Natural killer cell (primary cell): ENCODE data around the gene ARRDC3. TPM values are rescaled to one million over a fixed set of nuclear protein-coding genes. Genes with fewer than 3 reads are reported as not detected.
A peak's percentile ranks its signal among the peaks of the same experiment; 100 is the strongest.
"Not testable (repeated sequence)": the region's sequence is repeated elsewhere in the genome, so short reads cannot be mapped to it uniquely, and the experiment has no call there.

ENCODE experiments used
- ATAC-seq, 3 donors: fragments of 150-1000 bp in 2 of 3; fragments of 200-7000 bp in 1 of 3; cut with Tn5 transposase; 1 replicate in 1 of 3; 2 replicates in 2 of 3; pipeline ENCODE4 v1.10.0; 2021; ENCODE audit warnings: mild to moderate bottlenecking in 2 of 3, moderate library complexity in 2 of 3
- DNase-seq, 2 donors: peaks; one replicate each; pipeline versions ENCODE4 v3.0.0 to v3.0.0-alpha.2; 2013 to 2021; ENCODE audit warnings: mixed read lengths in 1 of 2
- H3K27ac ChIP-seq: one replicate; pipeline ENCODE4 v1.5.1; 2013; ENCODE audit warnings: mild to moderate bottlenecking, low read length
- H3K27me3 ChIP-seq: one replicate; pipeline ENCODE4 v1.6.1; 2013; ENCODE audit warnings: low read length; ENCODE audit not compliant: control insufficient read depth, insufficient read depth
- H3K36me3 ChIP-seq: one replicate; pipeline ENCODE4 v1.6.1; 2013; ENCODE audit warnings: low read length; ENCODE audit not compliant: control insufficient read depth, insufficient read depth
- H3K4me1 ChIP-seq: one replicate; pipeline ENCODE4 v1.6.1; 2013; ENCODE audit warnings: low read length; ENCODE audit not compliant: control insufficient read depth, insufficient read depth
- H3K4me3 ChIP-seq: one replicate; pipeline ENCODE4 v1.5.1; 2013; ENCODE audit warnings: low read length
- H3K9me3 ChIP-seq: one replicate; pipeline ENCODE4 v1.6.1; 2013; ENCODE audit warnings: low read length; ENCODE audit not compliant: control insufficient read depth, insufficient read depth
- H3K27ac Mint-ChIP-seq, 2 donors: one replicate each; pipeline ENCODE4 v1.8.0; 2022; ENCODE audit warnings: mild to moderate bottlenecking in 2 of 2, mixed read lengths in 2 of 2, moderate library complexity in 1 of 2
- H3K27me3 Mint-ChIP-seq, 2 donors: one replicate each; pipeline ENCODE4 v1.8.0; 2022; ENCODE audit warnings: low read depth in 2 of 2, mixed read lengths in 2 of 2
- H3K36me3 Mint-ChIP-seq: one replicate; pipeline ENCODE4 v1.8.0; 2022; ENCODE audit warnings: mixed read lengths
- H3K4me1 Mint-ChIP-seq, 2 donors: one replicate each; pipeline ENCODE4 v1.8.0; 2022; ENCODE audit warnings: mixed read lengths in 2 of 2
- H3K4me3 Mint-ChIP-seq: one replicate; pipeline ENCODE4 v1.8.0; 2022; ENCODE audit warnings: mild to moderate bottlenecking, moderate library complexity, mixed read lengths
- H3K9me3 Mint-ChIP-seq, 2 donors: one replicate each; pipeline ENCODE4 v1.8.0; 2022; ENCODE audit warnings: mixed read lengths in 2 of 2
- CTCF ChIP-seq: fragments of 200-600 bp; IDR thresholded peaks from one replicate; pipeline ENCODE4 v1.8.0; 2022; ENCODE audit warnings: antibody characterized with exemption
- WGBS: methylation state at CpG from one replicate; pipeline ENCODE4 v1.1.7; 2013; ENCODE audit warnings: missing lambda C conversion rate; ENCODE audit not compliant: insufficient coverage; 5-methylcytosine and 5-hydroxymethylcytosine counted together
- intact Hi-C: fragments of 100-400 bp; cut with micrococcal nuclease; formaldehyde crosslinking; loops from one replicate; pipeline ENCODE4 v1.14.2; 2022
- total RNA-seq, 4 donors: library from RNA; stranded (reverse); fragments of 120-200 nt in 1 of 4; gene quantifications; one replicate each; pipeline versions ENCODE4 v1.2.3 to v1.2.4, GENCODE V29; 2013 to 2022

The ARRDC3 gene
- total RNA-seq, 3 donors from 2014 or later (not counting 1 experiment from before 2014, with no cell fraction given), result 117 to 375 (median 133) TPM

GRCh38 chr5:91328743-91329142 is 54.4 kb downstream of the ARRDC3 start:
- no peak overlapping the region for H3K27ac Mint-ChIP-seq

GRCh38 chr5:91322981-91323380 is 60.1 kb downstream of the ARRDC3 start:
- WGBS, result 89% methylated on average over 3 of the region's 4 CpGs
- H3K36me3 Mint-ChIP-seq, H3K36me3 ChIP-seq, H3K4me3 ChIP-seq, intact Hi-C loops, H3K4me3 Mint-ChIP-seq, H3K27me3 ChIP-seq, H3K4me1 ChIP-seq, H3K9me3 Mint-ChIP-seq, H3K27ac ChIP-seq, H3K4me1 Mint-ChIP-seq, H3K27me3 Mint-ChIP-seq, ATAC-seq, H3K9me3 ChIP-seq, H3K27ac Mint-ChIP-seq, DNase-seq: not testable (repeated sequence)

More at GRCh38 chr5:91328743-91329142, 54.4 kb downstream of the ARRDC3 start:
- H3K4me3 ChIP-seq, result no peak overlapping the region
- no peaks in the 10 kb centered on the region for H3K36me3 ChIP-seq
- intact Hi-C loops, result no loop called here
- Mint-ChIP-seq H3K9me3 (no peaks in the 10 kb centered on the region), H3K4me3 (no peak overlapping the region), H3K36me3 (no peaks in the 10 kb centered on the region), H3K4me1 (peaks cover 17 to 22% of the 10 kb centered on the region in 2 donors), H3K27me3 (peaks cover 0 to 4% of the 10 kb centered on the region in 2 donors)
- no peak for TF ChIP-seq CTCF
- ATAC-seq (no peak), DNase-seq (no peak)
- no peaks in the 10 kb centered on the region for H3K9me3 ChIP-seq
- no peak overlapping the region for H3K27ac ChIP-seq
- WGBS, result 94% methylated on average over 3 of the region's 4 CpGs
- H3K4me1 ChIP-seq, result peaks cover 4% of the 10 kb centered on the region
- no peaks in the 10 kb centered on the region for H3K27me3 ChIP-seq

GRCh38 chr5:91319667-91320066 is 63.5 kb downstream of the ARRDC3 start:
- no peak overlapping the region for H3K27ac Mint-ChIP-seq
- Histone ChIP-seq H3K9me3 (no peaks in the 10 kb centered on the region), H3K4me1 (peaks cover 5% of the 10 kb centered on the region), H3K27ac (no peak overlapping the region), H3K4me3 (no peak overlapping the region), H3K27me3 (no peaks in the 10 kb centered on the region), H3K36me3 (no peaks in the 10 kb centered on the region)
- peaks cover 4 to 10% of the 10 kb centered on the region in 2 donors for H3K4me1 Mint-ChIP-seq
- H3K36me3 Mint-ChIP-seq, result no peaks in the 10 kb centered on the region
- no peak for DNase-seq
- 68% methylated on average over 2 of the region's 2 CpGs for WGBS
- no peaks in the 10 kb centered on the region for H3K9me3 Mint-ChIP-seq
- H3K27me3 Mint-ChIP-seq, result no peaks in the 10 kb centered on the region
- H3K4me3 Mint-ChIP-seq, result no peak overlapping the region
- intact Hi-C loops, result no loop called here
- no peak for ATAC-seq
- no peak for TF ChIP-seq CTCF

GRCh38 chr5:91318724-91319123 is 64.4 kb downstream of the ARRDC3 start:
- ATAC-seq (no peak), DNase-seq (peak in 1 of 2 donors; percentile 54)
- intact Hi-C loops, result no loop called here
- WGBS, result 78% methylated on average over 9 of the region's 9 CpGs
- TF ChIP-seq CTCF, result no peak
- H3K9me3 Mint-ChIP-seq, result no peaks in the 10 kb centered on the region
- no peaks in the 10 kb centered on the region for H3K27me3 ChIP-seq
- no peaks in the 10 kb centered on the region for H3K36me3 Mint-ChIP-seq
- no peaks in the 10 kb centered on the region for H3K27me3 Mint-ChIP-seq
- peak overlapping the region in 1 of 2 donors; percentile 45 for H3K27ac Mint-ChIP-seq
- H3K27ac ChIP-seq, result no peak overlapping the region
- peaks cover 12 to 19% of the 10 kb centered on the region in 2 donors for H3K4me1 Mint-ChIP-seq
- no peaks in the 10 kb centered on the region for H3K9me3 ChIP-seq
- H3K4me3 Mint-ChIP-seq, result no peak overlapping the region
- peaks cover 14% of the 10 kb centered on the region for H3K4me1 ChIP-seq
- no peaks in the 10 kb centered on the region for H3K36me3 ChIP-seq
- H3K4me3 ChIP-seq, result no peak overlapping the region
